Tibial artery (tissue), 4 donors: ENCODE data around the gene TPM2.

Source experiments
- DNase-seq, 2 donors: peaks; one replicate each; pipeline ENCODE4 v3.0.0-alpha.2; 2019
- H3K27ac ChIP-seq, 2 donors: fragments of 200-600 bp; sonication (generic) in 1 of 2; 1 replicate in 1 of 2; 2 replicates in 1 of 2; pipeline ENCODE4 v1.5.1; 2018 to 2019; ENCODE audit warnings: mild to moderate bottlenecking in 1 of 2
- H3K27me3 ChIP-seq, 2 donors: fragments of 200-600 bp; sonication (generic) in 1 of 2; one replicate each; pipeline versions ENCODE4 v1.5.1 to v1.6.0; 2016 to 2019
- H3K36me3 ChIP-seq, 3 donors: fragments of 200-600 bp; sonication (generic) in 2 of 3; one replicate each; pipeline ENCODE4 v1.5.1; 2016 to 2019; ENCODE audit warnings: mild to moderate bottlenecking in 2 of 3
- H3K4me1 ChIP-seq, 4 donors: fragments of 200-600 bp; sonication (generic) in 2 of 4; 1 replicate in 3 of 4; 2 replicates in 1 of 4; pipeline ENCODE4 v1.5.1; 2016 to 2019
- H3K4me3 ChIP-seq, 2 donors: fragments of 200-600 bp; sonication (generic) in 1 of 2; 1 replicate in 1 of 2; 2 replicates in 1 of 2; pipeline ENCODE4 v1.5.1; 2018 to 2019; ENCODE audit warnings: mild to moderate bottlenecking in 2 of 2
- H3K9me3 ChIP-seq, 3 donors: fragments of 200-600 bp; sonication (generic) in 1 of 3; one replicate each; pipeline ENCODE4 v1.5.1; 2016 to 2019
- CTCF ChIP-seq, 2 experiments: fragments of 200-600 bp in 1 of 2; fragments of 450-650 bp in 1 of 2; IDR thresholded peaks; one replicate each; pipeline ENCODE4 v1.5.1; 2017 to 2019; ENCODE audit warnings: antibody characterized with exemption in 2 of 2, mild to moderate bottlenecking in 1 of 2, moderate library complexity in 1 of 2
- intact Hi-C: fragments of 100-400 bp; cut with DNase I; formaldehyde crosslinking; loops from one replicate; pipeline ENCODE4 v1.15.0; 2023; ENCODE audit warnings: low total_unique reads

Gene TPM2

GRCh38 chr9:35734096-35734495 lies 44.4 kb upstream of the TPM2 start:
- TF ChIP-seq CTCF (IDR thresholded peaks at IDR 0.05) = no peak
- no peaks in the 10 kb centered on the region for H3K27me3 ChIP-seq
- H3K9me3 ChIP-seq = no peaks in the 10 kb centered on the region
- intact Hi-C loops = no loop called here
- no peak overlapping the region for H3K4me3 ChIP-seq
- H3K4me1 ChIP-seq = peaks cover 0 to 50% (median 36%) of the 10 kb centered on the region in 4 donors
- peaks cover 43 to 47% (median 46%) of the 10 kb centered on the region in 3 donors for H3K36me3 ChIP-seq
- H3K27ac ChIP-seq = peak overlapping the region; percentile 92 to 99
- DNase-seq = no peak

GRCh38 chr9:35732800-35733541 lies 43.2 kb upstream of the TPM2 start:
- peak overlapping the region; percentile 92 to 99 for H3K27ac ChIP-seq
- peaks cover 0 to 61% (median 46%) of the 10 kb centered on the region in 4 donors for H3K4me1 ChIP-seq
- intact Hi-C loops = loop anchor here (1.0 kb wide), 1 partner anchor 74 kb away; no protein-coding TSS in a partner anchor
- peaks cover 32 to 36% (median 35%) of the 10 kb centered on the region in 3 donors for H3K36me3 ChIP-seq
- peak overlapping the region; percentile 65 to 93 for H3K4me3 ChIP-seq
- H3K9me3 ChIP-seq = no peaks in the 10 kb centered on the region
- H3K27me3 ChIP-seq = no peaks in the 10 kb centered on the region
- TF ChIP-seq CTCF (IDR thresholded peaks at IDR 0.05) = no peak
- no peak for DNase-seq

- TF ChIP-seq CTCF (IDR thresholded peaks at IDR 0.05) = no peak
- Histone ChIP-seq H3K27ac (peak within 1 kb of the TSS; percentile 92 to 99), H3K4me1 (peaks cover 0 to 68% (median 50%) of the 10 kb centered on the region in 4 donors), H3K4me3 (peak within 1 kb of the TSS; percentile 65 to 93), H3K9me3 (no peaks in the 10 kb centered on the region), H3K27me3 (no peaks in the 10 kb centered on the region), H3K36me3 (peaks cover 25 to 29% (median 28%) of the 10 kb centered on the region in 3 donors)
- intact Hi-C loops = loop anchor here (1.0 kb wide), 1 partner anchor 73 kb away; no protein-coding TSS in a partner anchor
- peak; percentile 99 to 100 for DNase-seq
These were observed 42.6 kb upstream of the TPM2 start, which contains the start of the genes CREB3 and TLN1 for GRCh38 chr9:35732185-35732799. CREB3 (plus strand) TSS chr9:35732666; CDS start chr9:35732773, 107 bp downstream. TLN1 (minus strand) TSS chr9:35732195; CDS start chr9:35725694, 6,501 bp downstream.

GRCh38 chr9:35731415-35732184 lies 41.9 kb upstream of the TPM2 start:
- Histone ChIP-seq H3K36me3 (peaks cover 19 to 22% (median 21%) of the 10 kb centered on the region in 3 donors), H3K4me1 (peaks cover 0 to 75% (median 57%) of the 10 kb centered on the region in 4 donors), H3K9me3 (no peaks in the 10 kb centered on the region), H3K27ac (peak overlapping the region; percentile 92 to 99), H3K27me3 (no peaks in the 10 kb centered on the region), H3K4me3 (peak overlapping the region; percentile 65 to 93)
- TF ChIP-seq CTCF (IDR thresholded peaks at IDR 0.05) = no peak
- intact Hi-C loops = loop anchor here (1.0 kb wide), 1 partner anchor 72 kb away; no protein-coding TSS in a partner anchor
- DNase-seq = peak in 1 of 2 donors; percentile 58

- no peak for TF ChIP-seq CTCF (IDR thresholded peaks at IDR 0.05)
- peaks cover 0 to 79% (median 64%) of the 10 kb centered on the region in 4 donors for H3K4me1 ChIP-seq
- no peak for DNase-seq
- no peaks in the 10 kb centered on the region for H3K27me3 ChIP-seq
- peaks cover 12 to 21% (median 14%) of the 10 kb centered on the region in 3 donors for H3K36me3 ChIP-seq
- peak overlapping the region; percentile 92 to 99 for H3K27ac ChIP-seq
- no peaks in the 10 kb centered on the region for H3K9me3 ChIP-seq
- peak overlapping the region; percentile 65 to 93 for H3K4me3 ChIP-seq
- intact Hi-C loops = no loop called here
These were observed 40.7 kb upstream of the TPM2 start for GRCh38 chr9:35730486-35730854.
